H9 (cell line): ENCODE measurements around the gene RCAN2. TPM values are rescaled to one million over a fixed set of nuclear protein-coding genes. Genes with fewer than 3 reads are reported as not detected.

Experiments
- DNase-seq: peaks from one replicate; pipeline ENCODE4 v3.0.0-alpha.2; 2017
- H2AFZ ChIP-seq: one replicate; pipeline ENCODE4 v1.6.1; 2013; ENCODE audit warnings: mild to moderate bottlenecking, low read length, control low read depth, moderate library complexity
- H2AK5ac ChIP-seq: 2 replicates; pipeline ENCODE4 v1.6.1; 2013; ENCODE audit warnings: low read length, control low read depth, mixed read lengths; ENCODE audit not compliant: insufficient read length
- H2BK120ac ChIP-seq: one replicate; pipeline ENCODE4 v1.6.1; 2013; ENCODE audit warnings: low read depth, mild to moderate bottlenecking, low read length, control low read depth, inconsistent platforms; ENCODE audit not compliant: poor library complexity, severe bottlenecking
- H2BK12ac ChIP-seq: 2 replicates; pipeline ENCODE4 v1.6.1; 2013; ENCODE audit warnings: low read length, control low read depth, mixed read lengths, low read depth; ENCODE audit not compliant: insufficient read length
- H2BK15ac ChIP-seq: 2 replicates; pipeline ENCODE4 v1.6.1; 2013; ENCODE audit warnings: low read depth, low read length, control low read depth
- H2BK20ac ChIP-seq: one replicate; pipeline ENCODE4 v1.6.1; 2013; ENCODE audit warnings: low read depth, mild to moderate bottlenecking, low read length, control low read depth, inconsistent platforms; ENCODE audit not compliant: poor library complexity, severe bottlenecking
- H2BK5ac ChIP-seq: 2 replicates; pipeline ENCODE4 v1.6.1; 2013; ENCODE audit warnings: low read length, control low read depth, mixed read lengths; ENCODE audit not compliant: insufficient read length
- H3K14ac ChIP-seq: 2 replicates; pipeline ENCODE4 v1.6.1; 2013; ENCODE audit warnings: low read length, control low read depth; ENCODE audit not compliant: insufficient read depth
- H3K18ac ChIP-seq: 2 replicates; pipeline ENCODE4 v1.6.1; 2013; ENCODE audit warnings: low read depth, mild to moderate bottlenecking, mixed read lengths, low read length, control low read depth; ENCODE audit not compliant: insufficient read length
- H3K23ac ChIP-seq: 2 replicates; pipeline ENCODE4 v1.6.1; 2013; ENCODE audit warnings: low read length, control low read depth, mixed read lengths, low read depth; ENCODE audit not compliant: insufficient read length
- H3K23me2 ChIP-seq: 2 replicates; pipeline ENCODE4 v1.6.1; 2013; ENCODE audit warnings: low read depth, mild to moderate bottlenecking, mixed read lengths, low read length, control low read depth; ENCODE audit not compliant: insufficient read length, poor library complexity, severe bottlenecking
- H3K27ac ChIP-seq: 2 replicates; pipeline ENCODE4 v1.5.1; 2013; ENCODE audit warnings: low read length, control low read depth, mixed read lengths, low read depth; ENCODE audit not compliant: insufficient read length
- H3K27me3 ChIP-seq: 2 replicates; pipeline ENCODE4 v1.6.1; 2013; ENCODE audit warnings: low read length, control low read depth, inconsistent platforms; ENCODE audit not compliant: insufficient read depth
- H3K4ac ChIP-seq: 2 replicates; pipeline ENCODE4 v1.6.1; 2013; ENCODE audit warnings: low read depth, mild to moderate bottlenecking, control low read depth, inconsistent platforms, low read length, moderate library complexity
- H3K4me1 ChIP-seq: 2 replicates; pipeline ENCODE4 v1.6.1; 2013; ENCODE audit warnings: low read length, control low read depth, inconsistent platforms; ENCODE audit not compliant: insufficient read depth
- H3K4me2 ChIP-seq: 2 replicates; pipeline ENCODE4 v1.6.1; 2013; ENCODE audit warnings: low read length, control low read depth, mixed read lengths; ENCODE audit not compliant: insufficient read length, insufficient read depth
- H3K56ac ChIP-seq: 2 replicates; pipeline ENCODE4 v1.6.1; 2013; ENCODE audit warnings: low read depth, mild to moderate bottlenecking, mixed read lengths, low read length, control low read depth; ENCODE audit not compliant: insufficient read length
- H3K79me1 ChIP-seq: 2 replicates; pipeline ENCODE4 v1.6.1; 2013; ENCODE audit warnings: low read depth, mild to moderate bottlenecking, moderate library complexity, low read length, control low read depth, inconsistent platforms; ENCODE audit not compliant: insufficient read depth, poor library complexity, severe bottlenecking
- H3K79me2 ChIP-seq: 2 replicates; pipeline ENCODE4 v1.6.1; 2013; ENCODE audit warnings: low read length, control low read depth, inconsistent platforms; ENCODE audit not compliant: insufficient read depth
- H3K9ac ChIP-seq: 2 replicates; pipeline ENCODE4 v1.6.1; 2013; ENCODE audit warnings: low read length, control low read depth, mixed read lengths; ENCODE audit not compliant: insufficient read length; ENCODE audit errors: extremely low read depth
- H3K9me3 ChIP-seq: one replicate; pipeline ENCODE4 v1.6.1; 2013; ENCODE audit warnings: low read depth, low read length, inconsistent platforms; ENCODE audit not compliant: control insufficient read depth
- H3T11ph ChIP-seq: one replicate; pipeline ENCODE4 v1.6.1; 2013; ENCODE audit warnings: mild to moderate bottlenecking, low read length, control low read depth, inconsistent platforms
- H4K20me1 ChIP-seq: one replicate; pipeline ENCODE4 v1.6.1; 2013; ENCODE audit not compliant: control insufficient read depth, insufficient read length, insufficient read depth
- H4K5ac ChIP-seq: 2 replicates; pipeline ENCODE4 v1.6.1; 2013; ENCODE audit warnings: low read depth, mild to moderate bottlenecking, mixed read lengths, low read length, control low read depth; ENCODE audit not compliant: insufficient read length
- H4K8ac ChIP-seq: replicated peaks from 2 replicates; pipeline ENCODE4 v1.6.1; 2013; ENCODE audit warnings: low read length, control low read depth, mixed read lengths, low read depth; ENCODE audit not compliant: insufficient read length
- H4K91ac ChIP-seq: 2 replicates; pipeline ENCODE4 v1.6.1; 2013; ENCODE audit warnings: low read depth, mild to moderate bottlenecking, moderate library complexity, mixed read lengths, low read length, control low read depth; ENCODE audit not compliant: insufficient read length
- H3K27ac Mint-ChIP-seq, 3 experiments: 2 replicates in 2 of 3; 3 replicates in 1 of 3; pipeline ENCODE4 v1.8.0; 2020 to 2021; ENCODE audit warnings: mixed read lengths in 3 of 3, mild to moderate bottlenecking in 1 of 3, moderate library complexity in 1 of 3
- H3K27me3 Mint-ChIP-seq: 2 replicates; pipeline ENCODE4 v1.8.0; 2021; ENCODE audit warnings: low read depth, mild to moderate bottlenecking, moderate library complexity, mixed read lengths
- H3K36me3 Mint-ChIP-seq, 3 experiments: 2 replicates in 2 of 3; 3 replicates in 1 of 3; pipeline ENCODE4 v1.8.0; 2020 to 2021; ENCODE audit warnings: low read depth in 3 of 3, mixed read lengths in 3 of 3; ENCODE audit not compliant: insufficient read depth in 1 of 3
- H3K4me1 Mint-ChIP-seq, 2 experiments: 2 replicates each; pipeline ENCODE4 v1.8.0; 2020; ENCODE audit warnings: mixed read lengths in 2 of 2
- H3K4me3 Mint-ChIP-seq, 2 experiments: 2 replicates in 1 of 2; 3 replicates in 1 of 2; pipeline ENCODE4 v1.8.0; 2020 to 2021; ENCODE audit warnings: mild to moderate bottlenecking in 2 of 2, mixed read lengths in 2 of 2, moderate library complexity in 1 of 2
- H3K9me3 Mint-ChIP-seq, 2 experiments: 2 replicates in 1 of 2; 3 replicates in 1 of 2; pipeline ENCODE4 v1.8.0; 2020; ENCODE audit warnings: mild to moderate bottlenecking in 2 of 2, mixed read lengths in 2 of 2, moderate library complexity in 1 of 2
- WGBS: extraction: QIAGEN DNeasy Blood & Tissue Kit; methylation state at CpG from one replicate; pipeline ENCODE4 v1.1.7; 2013; ENCODE audit warnings: missing lambda C conversion rate, low lambda C conversion rate, mixed read lengths; ENCODE audit not compliant: insufficient read length; ENCODE audit errors: extremely low coverage; 5-methylcytosine and 5-hydroxymethylcytosine counted together
- total RNA-seq: library from RNA; stranded (reverse); gene quantifications from 2 replicates; pipeline ENCODE4 v1.2.1, GENCODE V29; 2021
- TF ChIP-seq, protein P1 (sequence below): fragments of 200-600 bp; sonication (generic); conservative IDR thresholded peaks from 3 replicates; pipeline ENCODE4 v1.8.0; 2021; ENCODE audit warnings: antibody characterized with exemption, mild to moderate bottlenecking

Gene RCAN2
- total RNA-seq, 1 experiment from 2014 or later: 3.0 TPM

DNA sequence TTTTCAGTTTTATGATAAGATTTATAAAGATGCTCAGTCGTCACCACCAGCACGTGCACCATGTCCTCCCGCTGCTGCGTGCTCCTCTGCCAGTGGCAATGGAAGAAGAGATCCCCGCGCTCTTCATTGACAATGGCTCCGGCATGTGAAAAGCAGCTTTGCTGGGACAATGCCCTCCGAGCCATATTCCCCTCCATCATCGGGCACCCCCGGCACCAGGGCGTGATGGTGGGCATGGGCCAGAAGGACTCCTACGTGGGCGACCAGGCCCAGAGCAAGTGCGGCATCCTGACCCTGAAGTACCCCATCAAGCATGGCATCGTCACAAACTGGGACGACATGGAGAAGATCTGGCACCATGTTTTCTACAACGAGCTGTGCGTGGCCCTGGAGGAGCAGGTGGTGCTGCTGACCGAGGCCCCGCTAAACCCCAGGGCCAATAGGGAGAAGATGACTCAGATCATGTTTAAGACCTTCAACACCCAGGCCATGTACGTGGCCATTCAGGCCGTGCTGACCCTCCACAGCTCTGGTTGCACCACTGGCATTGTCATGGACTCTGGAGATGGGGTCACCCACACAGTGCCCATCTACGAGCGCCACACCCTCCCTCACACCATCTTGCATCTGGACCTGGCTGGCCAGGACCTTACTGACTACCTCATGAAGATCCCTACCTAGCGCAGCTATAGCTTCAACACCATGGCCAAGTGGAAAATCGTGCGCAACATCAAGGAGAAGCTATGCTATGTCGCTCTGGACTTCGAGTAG is 286.2 kb downstream of the RCAN2 start:
- Histone ChIP-seq H3K79me2 (no peaks in the 10 kb centered on the region), H2BK15ac (no peak overlapping the region), H3K18ac (no peak overlapping the region), H2BK20ac (no peak overlapping the region), H2BK120ac (no peak overlapping the region), H3K23ac (no peak overlapping the region), H2BK12ac (no peak overlapping the region), H3K27ac (no peak overlapping the region), H2AFZ (no peak overlapping the region), H3K23me2 (no peaks in the 10 kb centered on the region), H4K8ac (no peak overlapping the region), H3K79me1 (no peaks in the 10 kb centered on the region), H3T11ph (no peak overlapping the region), H2AK5ac (no peak overlapping the region), H3K4ac (no peak overlapping the region), H4K20me1 (no peaks in the 10 kb centered on the region), H3K9me3 (no peaks in the 10 kb centered on the region), H3K14ac (no peak overlapping the region), H4K5ac (no peak overlapping the region), H3K4me2 (no peak overlapping the region), H2BK5ac (no peak overlapping the region), H3K56ac (no peak overlapping the region), H3K9ac (no peak overlapping the region), H3K4me1 (no peaks in the 10 kb centered on the region), H4K91ac (no peak overlapping the region), H3K27me3 (no peaks in the 10 kb centered on the region)
- peaks cover 0 to 3% of the 10 kb centered on the region in 2 experiments; a peak in 1 of 4 replicates for H3K4me1 Mint-ChIP-seq
- peaks cover 2% of the 10 kb centered on the region for H3K27me3 Mint-ChIP-seq
- no peak for DNase-seq
- no peak overlapping the region for H3K4me3 Mint-ChIP-seq
- TF ChIP-seq, protein P1, sequence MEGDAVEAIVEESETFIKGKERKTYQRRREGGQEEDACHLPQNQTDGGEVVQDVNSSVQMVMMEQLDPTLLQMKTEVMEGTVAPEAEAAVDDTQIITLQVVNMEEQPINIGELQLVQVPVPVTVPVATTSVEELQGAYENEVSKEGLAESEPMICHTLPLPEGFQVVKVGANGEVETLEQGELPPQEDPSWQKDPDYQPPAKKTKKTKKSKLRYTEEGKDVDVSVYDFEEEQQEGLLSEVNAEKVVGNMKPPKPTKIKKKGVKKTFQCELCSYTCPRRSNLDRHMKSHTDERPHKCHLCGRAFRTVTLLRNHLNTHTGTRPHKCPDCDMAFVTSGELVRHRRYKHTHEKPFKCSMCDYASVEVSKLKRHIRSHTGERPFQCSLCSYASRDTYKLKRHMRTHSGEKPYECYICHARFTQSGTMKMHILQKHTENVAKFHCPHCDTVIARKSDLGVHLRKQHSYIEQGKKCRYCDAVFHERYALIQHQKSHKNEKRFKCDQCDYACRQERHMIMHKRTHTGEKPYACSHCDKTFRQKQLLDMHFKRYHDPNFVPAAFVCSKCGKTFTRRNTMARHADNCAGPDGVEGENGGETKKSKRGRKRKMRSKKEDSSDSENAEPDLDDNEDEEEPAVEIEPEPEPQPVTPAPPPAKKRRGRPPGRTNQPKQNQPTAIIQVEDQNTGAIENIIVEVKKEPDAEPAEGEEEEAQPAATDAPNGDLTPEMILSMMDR: no peak
- no CpG with 5 or more reads among the region's 29 CpGs for WGBS
- H3K27ac Mint-ChIP-seq: no peak overlapping the region
- H3K36me3 Mint-ChIP-seq: no peaks in the 10 kb centered on the region
- H3K9me3 Mint-ChIP-seq: no peaks in the 10 kb centered on the region
